Brain microvascular endothelial cell (primary cell): ENCODE results near the gene ZBTB5.
"Not testable (repeated sequence)": the region's sequence is repeated elsewhere in the genome, so short reads cannot be mapped to it uniquely, and the experiment has no call there.

Experiments
- DNase-seq: peaks from one replicate; pipeline ENCODE4 v3.0.0-alpha.2; 2020
- H3K27ac ChIP-seq: fragments of 250-450 bp; sonication (Bioruptor Pico); 2 replicates; pipeline ENCODE4 v1.5.1; 2020; ENCODE audit warnings: mild to moderate bottlenecking, moderate library complexity
- H3K27me3 ChIP-seq: fragments of 250-450 bp; sonication (Bioruptor Pico); replicated peaks from 2 replicates; pipeline ENCODE4 v1.5.1; 2020; ENCODE audit warnings: mild to moderate bottlenecking
- H3K36me3 ChIP-seq: fragments of 250-450 bp; sonication (Bioruptor Pico); replicated peaks from 2 replicates; pipeline ENCODE4 v1.5.1; 2020; ENCODE audit warnings: mild to moderate bottlenecking
- H3K4me3 ChIP-seq: 2 replicates; pipeline ENCODE4 v1.5.1; 2011; ENCODE audit warnings: low read depth, mild to moderate bottlenecking, control low read depth, low read length, moderate library complexity
- CTCF ChIP-seq: IDR thresholded peaks from 2 replicates; pipeline ENCODE4 v1.5.1; 2011; ENCODE audit warnings: low read depth, mild to moderate bottlenecking, moderate library complexity, low read length, control low read depth, inconsistent platforms; ENCODE audit errors: missing control alignments
- in situ Hi-C: cut with HindIII; loops from 2 replicates; pipeline ENCODE4 v1.10.0; 2017; ENCODE audit warnings: low sequenced_read_pairs, low pct_ligation_motif_present

Gene ZBTB5

GRCh38 chr9:37468620-37469019, 3.4 kb upstream of the ZBTB5 start:
- in situ Hi-C loops: no loop called here
- DNase-seq: no peak
- no peaks in the 10 kb centered on the region for H3K27me3 ChIP-seq
- no peak for TF ChIP-seq CTCF
- H3K36me3 ChIP-seq: no peaks in the 10 kb centered on the region
- no peak overlapping the region for H3K4me3 ChIP-seq
- no peak overlapping the region for H3K27ac ChIP-seq

- in situ Hi-C loops, H3K27ac ChIP-seq, DNase-seq, H3K27me3 ChIP-seq, H3K36me3 ChIP-seq, H3K4me3 ChIP-seq: not testable (repeated sequence)
These were observed 2.3 kb upstream of the ZBTB5 start for GRCh38 chr9:37467530-37467929.

- TF ChIP-seq CTCF: no peak
- peak overlapping the region; percentile 76 for H3K27ac ChIP-seq
- H3K27me3 ChIP-seq: no peaks in the 10 kb centered on the region
- H3K4me3 ChIP-seq: peak overlapping the region; percentile 63
- H3K36me3 ChIP-seq: no peaks in the 10 kb centered on the region
- peak; percentile 83 for DNase-seq
- in situ Hi-C loops: no loop called here
These were observed 923 bp upstream of the ZBTB5 start for GRCh38 chr9:37466037-37466709.

- Histone ChIP-seq H3K4me3 (peak overlapping the region; percentile 98), H3K36me3 (no peaks in the 10 kb centered on the region), H3K27me3 (no peaks in the 10 kb centered on the region), H3K27ac (peak overlapping the region; percentile 98)
- TF ChIP-seq CTCF: no peak
- in situ Hi-C loops: no loop called here
- DNase-seq: peak; percentile 60
These were observed 613 bp downstream of the ZBTB5 start for GRCh38 chr9:37464426-37465248.

GRCh38 chr9:37464006-37464405, 1.2 kb downstream of the ZBTB5 start:
- DNase-seq: no peak
- Histone ChIP-seq H3K27ac (peak overlapping the region; percentile 98), H3K36me3 (no peaks in the 10 kb centered on the region), H3K27me3 (no peaks in the 10 kb centered on the region), H3K4me3 (peak overlapping the region; percentile 98)
- TF ChIP-seq CTCF: no peak
- in situ Hi-C loops: no loop called here

- no peak overlapping the region for H3K27ac ChIP-seq
- no peak overlapping the region for H3K4me3 ChIP-seq
- DNase-seq: no peak
- no peaks in the 10 kb centered on the region for H3K27me3 ChIP-seq
- no peaks in the 10 kb centered on the region for H3K36me3 ChIP-seq
- in situ Hi-C loops: no loop called here
- TF ChIP-seq CTCF: no peak
These were observed 8.4 kb downstream of the ZBTB5 start for GRCh38 chr9:37456817-37457216.
